Transverse colon (tissue), 4 donors: ENCODE results near the gene ADGRG3.

Experiments used
- CTCF ChIP-seq, 5 experiments: fragments of 200-600 bp in 3 of 5; fragments of 450-650 bp in 2 of 5; sonication (generic) in 3 of 5; IDR thresholded peaks; 1 replicate in 2 of 5; 2 replicates in 3 of 5; pipeline ENCODE4 v1.5.1; 2016 to 2017; ENCODE audit warnings: antibody characterized with exemption in 5 of 5, inconsistent platforms in 3 of 5, mild to moderate bottlenecking in 2 of 5, moderate library complexity in 1 of 5
- POLR2A ChIP-seq: fragments of 450-650 bp; IDR thresholded peaks from one replicate; pipeline ENCODE4 v1.6.1; 2016; ENCODE audit warnings: antibody characterized with exemption, mild to moderate bottlenecking, moderate library complexity
- POLR2AphosphoS5 ChIP-seq, 3 donors: sonication (generic); formaldehyde crosslinking; IDR thresholded peaks; one replicate each; pipeline ENCODE4 v1.6.1; 2016; ENCODE audit warnings: antibody characterized with exemption in 3 of 3

- TF ChIP-seq CTCF (IDR thresholded peaks at IDR 0.05) (no peak), POLR2A (no peak), POLR2AphosphoS5 (IDR thresholded peaks at IDR 0.05) (no peak)
Observed at GRCh38 chr16:57627184-57627871, 40.8 kb upstream of the ADGRG3 start.
